Dendritic cell treated with granulocyte-macrophage colony-stimulating factor and Interleukin-4, amounts not matched to agents 40 ng/mL and 50 ng/mL, for 4 days (primary cell): ENCODE measurements around the gene CHST11.
A peak's percentile ranks its signal among the peaks of the same experiment; 100 is the strongest.

Experiments
- H3K27ac Mint-ChIP-seq: one replicate; pipeline ENCODE4 v1.8.0; 2022; ENCODE audit warnings: mild to moderate bottlenecking, mixed read lengths
- H3K27me3 Mint-ChIP-seq: one replicate; pipeline ENCODE4 v1.8.0; 2022; ENCODE audit warnings: mild to moderate bottlenecking, mixed read lengths
- H3K36me3 Mint-ChIP-seq: one replicate; pipeline ENCODE4 v1.8.0; 2022; ENCODE audit warnings: low read depth, mixed read lengths
- H3K4me1 Mint-ChIP-seq: one replicate; pipeline ENCODE4 v1.8.0; 2022; ENCODE audit warnings: low read depth, mixed read lengths
- H3K4me3 Mint-ChIP-seq: one replicate; pipeline ENCODE4 v1.8.0; 2022; ENCODE audit warnings: mild to moderate bottlenecking, moderate library complexity, mixed read lengths
- H3K9me3 Mint-ChIP-seq: one replicate; pipeline ENCODE4 v1.8.0; 2022; ENCODE audit warnings: mixed read lengths
- intact Hi-C: fragments of 100-400 bp; cut with micrococcal nuclease; formaldehyde crosslinking; loops from one replicate; pipeline ENCODE4 v1.15.0; 2022

The CHST11 gene

DNA sequence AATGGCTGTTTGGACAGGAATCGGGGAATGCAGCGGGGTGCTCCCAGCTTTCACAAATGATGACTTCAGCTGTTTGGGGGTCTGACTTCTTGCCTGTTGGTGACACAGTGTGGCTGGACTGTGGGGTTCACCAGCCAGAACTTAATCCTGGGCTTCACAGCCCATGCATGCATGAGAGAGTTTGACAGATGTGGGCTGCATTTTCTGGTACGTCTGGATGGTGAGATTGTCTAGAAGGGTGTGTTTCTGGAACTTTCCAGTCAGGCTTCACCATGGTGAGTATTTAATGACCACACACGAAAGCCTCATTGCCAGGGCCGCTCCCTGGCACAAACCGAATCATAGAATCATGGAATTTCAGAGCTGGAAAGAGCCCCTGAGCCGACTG is 29.6 kb downstream of the CHST11 start:
- no peak overlapping the region for H3K4me3 Mint-ChIP-seq

GRCh38 chr12:104486943-104487819 is 30.4 kb downstream of the CHST11 start:
- Mint-ChIP-seq H3K36me3 (peaks cover 79% of the 10 kb centered on the region), H3K4me3 (no peak overlapping the region), H3K27me3 (no peaks in the 10 kb centered on the region), H3K27ac (peak overlapping the region; percentile 60), H3K9me3 (no peaks in the 10 kb centered on the region), H3K4me1 (peaks cover 96% of the 10 kb centered on the region)
- intact Hi-C loops, result no loop called here

More for the DNA sequence above, 29.6 kb downstream of the CHST11 start:
- Mint-ChIP-seq H3K9me3 (no peaks in the 10 kb centered on the region), H3K36me3 (peaks cover 79% of the 10 kb centered on the region), H3K4me1 (peaks cover 96% of the 10 kb centered on the region), H3K27ac (peak overlapping the region; percentile 60), H3K27me3 (no peaks in the 10 kb centered on the region)
- intact Hi-C loops, result no loop called here

DNA sequence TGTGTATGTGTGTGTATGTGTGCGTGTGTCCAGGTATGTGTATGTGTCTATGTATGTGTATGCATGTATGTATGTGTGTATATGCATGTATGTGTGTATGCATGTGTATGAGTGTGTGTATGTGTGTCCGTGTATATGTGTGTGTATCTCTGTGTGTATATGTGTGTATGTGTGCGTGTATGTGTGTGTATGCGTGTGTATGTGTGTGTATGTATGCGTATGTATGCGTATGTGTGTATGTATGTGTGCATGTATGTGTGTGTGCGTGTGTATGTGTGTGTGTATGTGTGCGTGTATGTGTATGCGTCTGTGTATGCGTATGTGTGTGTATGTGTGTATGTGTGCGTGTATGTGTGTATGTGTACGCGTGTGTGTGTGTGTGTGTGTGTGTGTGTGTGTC is 31.6 kb downstream of the CHST11 start:
- Mint-ChIP-seq H3K4me3 (no peak overlapping the region), H3K4me1 (peaks cover 96% of the 10 kb centered on the region), H3K27ac (no peak overlapping the region), H3K36me3 (peaks cover 79% of the 10 kb centered on the region), H3K27me3 (no peaks in the 10 kb centered on the region), H3K9me3 (no peaks in the 10 kb centered on the region)
- intact Hi-C loops, result no loop called here

GRCh38 chr12:104490186-104490585 is 33.4 kb downstream of the CHST11 start:
- intact Hi-C loops, result loop anchor here (5.0 kb wide), 1 partner anchor 33 kb away; the partner anchor contains the start of gene CHST11
- no peaks in the 10 kb centered on the region for H3K27me3 Mint-ChIP-seq
- H3K36me3 Mint-ChIP-seq, result peaks cover 70% of the 10 kb centered on the region
- H3K4me1 Mint-ChIP-seq, result peaks cover 95% of the 10 kb centered on the region
- H3K27ac Mint-ChIP-seq, result peak overlapping the region; percentile 91
- no peaks in the 10 kb centered on the region for H3K9me3 Mint-ChIP-seq
- H3K4me3 Mint-ChIP-seq, result no peak overlapping the region

- Mint-ChIP-seq H3K4me1 (peaks cover 91% of the 10 kb centered on the region), H3K27ac (peak overlapping the region; percentile 91), H3K27me3 (no peaks in the 10 kb centered on the region), H3K9me3 (no peaks in the 10 kb centered on the region), H3K36me3 (peaks cover 66% of the 10 kb centered on the region), H3K4me3 (no peak overlapping the region)
- intact Hi-C loops, result loop anchor here (5.0 kb wide), 1 partner anchor 34 kb away; the partner anchor contains the start of gene CHST11
Measured at GRCh38 chr12:104490850-104491249, 34.1 kb downstream of the CHST11 start.

DNA sequence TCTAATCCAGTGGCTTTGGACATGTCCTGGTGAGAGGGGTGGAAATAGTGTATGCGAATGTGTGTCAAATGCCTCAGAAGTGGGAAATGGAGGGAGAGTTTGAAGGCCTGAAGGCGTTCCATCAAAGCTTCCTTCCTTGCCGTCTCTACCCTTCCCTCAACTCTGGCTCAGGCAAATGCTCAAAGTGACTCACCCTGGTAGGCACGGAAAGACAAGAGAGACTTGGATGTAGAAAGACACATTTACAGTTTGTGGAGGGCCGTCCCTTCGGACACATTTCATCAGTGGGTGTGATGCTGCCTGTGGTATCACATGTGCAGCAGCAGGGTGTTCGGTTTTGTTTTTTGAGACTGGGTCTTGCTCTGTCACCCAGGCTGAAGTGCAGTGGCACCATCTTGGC is 36.7 kb downstream of the CHST11 start:
- Mint-ChIP-seq H3K4me3 (no peak overlapping the region), H3K27me3 (no peaks in the 10 kb centered on the region), H3K36me3 (peaks cover 68% of the 10 kb centered on the region), H3K9me3 (no peaks in the 10 kb centered on the region), H3K4me1 (peaks cover 89% of the 10 kb centered on the region), H3K27ac (peak overlapping the region; percentile 91)
- intact Hi-C loops, result loop anchor here (5.0 kb wide), 1 partner anchor 36 kb away; the partner anchor contains the start of gene CHST11

GRCh38 chr12:104494137-104494792 is 37.5 kb downstream of the CHST11 start:
- no peaks in the 10 kb centered on the region for H3K27me3 Mint-ChIP-seq

DNA sequence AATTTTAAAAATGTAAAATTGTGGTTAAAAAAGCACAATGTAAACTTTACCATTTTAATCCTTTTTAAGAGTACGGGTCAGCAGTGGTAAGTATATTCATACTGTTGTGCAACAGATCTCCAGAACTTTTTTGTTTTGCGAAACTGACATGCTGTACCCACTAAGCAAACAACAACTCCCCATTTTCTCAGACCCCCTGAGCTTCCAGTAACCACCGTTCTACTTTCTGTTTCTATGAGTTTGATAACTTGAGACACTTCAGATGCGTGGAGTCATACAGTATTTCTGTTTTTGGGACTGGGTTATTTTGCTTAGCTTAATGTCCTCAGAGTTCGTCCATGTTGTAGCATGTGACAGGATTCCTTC is 38.0 kb downstream of the CHST11 start:
- peaks cover 71% of the 10 kb centered on the region for H3K36me3 Mint-ChIP-seq
- peaks cover 92% of the 10 kb centered on the region for H3K4me1 Mint-ChIP-seq
- H3K4me3 Mint-ChIP-seq, result peak overlapping the region; percentile 23
- peak overlapping the region; percentile 91 for H3K27ac Mint-ChIP-seq
- H3K9me3 Mint-ChIP-seq, result no peaks in the 10 kb centered on the region
- H3K27me3 Mint-ChIP-seq, result no peaks in the 10 kb centered on the region
- intact Hi-C loops, result loop anchor here (5.0 kb wide), 1 partner anchor 37 kb away; the partner anchor contains the start of gene CHST11

More at GRCh38 chr12:104494137-104494792, 37.5 kb downstream of the CHST11 start:
- Mint-ChIP-seq H3K9me3 (no peaks in the 10 kb centered on the region), H3K4me1 (peaks cover 90% of the 10 kb centered on the region), H3K36me3 (peaks cover 69% of the 10 kb centered on the region), H3K4me3 (peak overlapping the region; percentile 46), H3K27ac (peak overlapping the region; percentile 91)
- intact Hi-C loops, result loop anchor here (5.0 kb wide), 1 partner anchor 37 kb away; the partner anchor contains the start of gene CHST11

DNA sequence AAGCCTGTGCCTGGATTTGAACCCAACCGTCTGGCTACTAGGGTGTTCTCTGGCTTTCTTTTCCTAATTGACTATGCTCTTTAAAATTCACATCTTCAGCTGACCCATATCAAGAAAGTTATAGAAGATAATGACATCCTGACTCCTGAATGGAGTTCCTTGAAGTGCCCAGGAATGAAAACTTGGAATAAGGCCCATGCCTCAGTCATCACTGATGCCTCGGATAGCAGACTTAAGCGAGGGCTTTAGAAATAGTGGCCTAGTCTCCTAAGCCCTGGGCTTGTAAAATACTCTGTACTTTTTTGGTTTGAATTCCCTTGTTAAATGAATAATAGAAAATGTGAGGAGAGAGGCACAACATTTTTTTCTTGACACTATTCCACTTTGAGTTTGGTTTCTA is 39.0 kb downstream of the CHST11 start:
- peaks cover 70% of the 10 kb centered on the region for H3K36me3 Mint-ChIP-seq
- H3K9me3 Mint-ChIP-seq, result no peaks in the 10 kb centered on the region
- no peaks in the 10 kb centered on the region for H3K27me3 Mint-ChIP-seq
- peak overlapping the region; percentile 47 for H3K27ac Mint-ChIP-seq
- intact Hi-C loops, result no loop called here
- H3K4me1 Mint-ChIP-seq, result peaks cover 92% of the 10 kb centered on the region
- no peak overlapping the region for H3K4me3 Mint-ChIP-seq

- no peaks in the 10 kb centered on the region for H3K9me3 Mint-ChIP-seq
- H3K27ac Mint-ChIP-seq, result peak overlapping the region; percentile 47
- H3K36me3 Mint-ChIP-seq, result peaks cover 68% of the 10 kb centered on the region
- no peak overlapping the region for H3K4me3 Mint-ChIP-seq
- no peaks in the 10 kb centered on the region for H3K27me3 Mint-ChIP-seq
- H3K4me1 Mint-ChIP-seq, result peaks cover 92% of the 10 kb centered on the region
- intact Hi-C loops, result no loop called here
Measured at GRCh38 chr12:104496336-104496735, 39.6 kb downstream of the CHST11 start.

GRCh38 chr12:104498211-104498801 is 41.6 kb downstream of the CHST11 start:
- Mint-ChIP-seq H3K36me3 (peaks cover 66% of the 10 kb centered on the region), H3K27ac (peak overlapping the region; percentile 47), H3K4me3 (no peak overlapping the region), H3K27me3 (no peaks in the 10 kb centered on the region), H3K4me1 (peaks cover 90% of the 10 kb centered on the region), H3K9me3 (no peaks in the 10 kb centered on the region)
- intact Hi-C loops, result no loop called here

- H3K27me3 Mint-ChIP-seq, result no peaks in the 10 kb centered on the region
- H3K9me3 Mint-ChIP-seq, result no peaks in the 10 kb centered on the region
- H3K4me3 Mint-ChIP-seq, result no peak overlapping the region
- peaks cover 71% of the 10 kb centered on the region for H3K36me3 Mint-ChIP-seq
- peaks cover 90% of the 10 kb centered on the region for H3K4me1 Mint-ChIP-seq
- intact Hi-C loops, result no loop called here
- peak overlapping the region; percentile 5 for H3K27ac Mint-ChIP-seq
Measured at GRCh38 chr12:104499668-104500332, 43.1 kb downstream of the CHST11 start.

DNA sequence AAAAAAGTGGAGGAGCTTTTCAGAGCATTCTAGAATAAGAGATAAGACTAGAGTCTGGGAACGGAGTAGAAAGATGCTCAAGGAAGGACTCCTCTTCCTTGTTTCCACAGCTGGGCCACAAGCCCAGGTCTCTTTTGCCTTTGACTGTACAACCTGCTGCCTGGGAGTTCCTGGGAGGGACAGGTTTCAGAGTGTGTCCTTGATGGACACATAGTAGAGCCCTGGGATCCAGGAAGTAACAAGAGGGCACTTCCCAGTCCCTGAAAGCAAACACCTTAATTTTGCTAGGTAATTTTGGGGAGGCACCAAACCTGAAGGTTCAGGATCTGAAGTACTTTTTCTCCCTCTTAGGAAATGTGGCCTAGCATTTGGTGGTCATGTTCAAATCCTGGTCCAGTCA is 44.4 kb downstream of the CHST11 start:
- H3K27ac Mint-ChIP-seq, result peak overlapping the region; percentile 5
- intact Hi-C loops, result no loop called here

More for the DNA sequence above, 44.4 kb downstream of the CHST11 start:
- H3K36me3 Mint-ChIP-seq, result peaks cover 66% of the 10 kb centered on the region
- no peaks in the 10 kb centered on the region for H3K27me3 Mint-ChIP-seq
- H3K4me3 Mint-ChIP-seq, result no peak overlapping the region
- H3K9me3 Mint-ChIP-seq, result no peaks in the 10 kb centered on the region
- peaks cover 93% of the 10 kb centered on the region for H3K4me1 Mint-ChIP-seq
